ENCODE data around the gene SHROOM3. TPM values are rescaled to one million over a fixed set of nuclear protein-coding genes. Genes with fewer than 3 reads are reported as not detected.

Gene SHROOM3
- total RNA-seq, 1 experiment from 2014 or later = 27.6 TPM

- Histone ChIP-seq H3K27me3 (ENCODE audit: insufficient read depth, low read length) (no peaks in the 10 kb centered on the region), H3K14ac (ENCODE audit: insufficient read depth, low read length) (no peak overlapping the region), H3K4ac (ENCODE audit: low read depth, low read length) (no peak overlapping the region), H2AFZ (ENCODE audit: low read length) (no peak overlapping the region), H3K27ac (ENCODE audit: insufficient read length, low read depth, low read length) (no peak overlapping the region), H2BK120ac (ENCODE audit: low read depth, low read length, poor library complexity, severe bottlenecking) (no peak overlapping the region), H3K18ac (ENCODE audit: insufficient read length, low read depth, low read length) (no peak overlapping the region), H3K56ac (ENCODE audit: insufficient read length, low read depth, low read length) (no peak overlapping the region), H4K8ac (replicated peaks; ENCODE audit: insufficient read length, low read depth, low read length) (no peak overlapping the region), H2BK15ac (ENCODE audit: low read depth, low read length) (no peak overlapping the region), H3K4me1 (ENCODE audit: insufficient read depth, low read length) (no peaks in the 10 kb centered on the region), H3K9ac (ENCODE audit: extremely low read depth, insufficient read length, low read length) (no peak overlapping the region), H3K79me2 (ENCODE audit: insufficient read depth, low read length) (no peaks in the 10 kb centered on the region), H3K23me2 (ENCODE audit: insufficient read length, low read depth, low read length, poor library complexity, severe bottlenecking) (no peaks in the 10 kb centered on the region), H3K79me1 (ENCODE audit: insufficient read depth, low read depth, low read length, poor library complexity, severe bottlenecking) (no peaks in the 10 kb centered on the region), H2BK20ac (ENCODE audit: low read depth, low read length, poor library complexity, severe bottlenecking) (no peak overlapping the region), H3K4me2 (ENCODE audit: insufficient read depth, insufficient read length, low read length) (no peak overlapping the region), H4K91ac (ENCODE audit: insufficient read length, low read depth, low read length) (no peak overlapping the region), H2BK12ac (ENCODE audit: insufficient read length, low read depth, low read length) (no peak overlapping the region), H4K5ac (ENCODE audit: insufficient read length, low read depth, low read length) (no peak overlapping the region), H3K23ac (ENCODE audit: insufficient read length, low read depth, low read length) (no peak overlapping the region), H2AK5ac (ENCODE audit: insufficient read length, low read length) (no peak overlapping the region), H3T11ph (ENCODE audit: low read length) (no peak overlapping the region), H2BK5ac (ENCODE audit: insufficient read length, low read length) (no peak overlapping the region), H4K20me1 (ENCODE audit: control insufficient read depth, insufficient read depth, insufficient read length) (no peaks in the 10 kb centered on the region), H3K9me3 (ENCODE audit: control insufficient read depth, low read depth, low read length) (no peaks in the 10 kb centered on the region)
- Mint-ChIP-seq H3K27ac (no peak overlapping the region), H3K27me3 (ENCODE audit: low read depth) (peaks cover 5% of the 10 kb centered on the region), H3K9me3 (0 out of 5 replicates have a peak, but pooled peaks cover 0 to 3% of the 10 kb centered on the region in 2 experiments), H3K36me3 (ENCODE audit: insufficient read depth in 1 of 3, low read depth in 3 of 3) (no peaks in the 10 kb centered on the region; a peak in 1 of 7 replicates), H3K4me1 (peaks cover 0 to 3% of the 10 kb centered on the region in 2 experiments; a peak in 3 of 4 replicates), H3K4me3 (no peak overlapping the region)
- WGBS (ENCODE audit: extremely low coverage, insufficient read length, low lambda C conversion rate) = no CpG with 5 or more reads among the region's 1 CpG
- DNase-seq = no peak
- no peak for TF ChIP-seq CTCF (conservative IDR thresholded peaks at IDR 0.05)
Observed at GRCh38 chr4:76821641-76822040, 386.6 kb downstream of the SHROOM3 start.
